GM13976 (cell line): ENCODE measurements around the gene TRMT2A.

Experiments
- DNase-seq: peaks from one replicate; pipeline ENCODE4 v3.0.0; 2012; ENCODE audit warnings: low spot score
- CTCF ChIP-seq: IDR thresholded peaks from 2 replicates; pipeline ENCODE4 v1.5.1; 2012; ENCODE audit warnings: borderline replicate concordance, mild to moderate bottlenecking; ENCODE audit not compliant: insufficient read depth; ENCODE audit errors: extremely low read depth, missing control alignments, control extremely low read depth
- in situ Hi-C: fragments of 300-500 bp; cut with MboI; formaldehyde crosslinking; loops from one replicate; pipeline ENCODE4 v1.12.0; 2022; ENCODE audit warnings: low sequenced_read_pairs, mixed read lengths, inconsistent platforms; ENCODE audit not compliant: unreplicated experiment

Gene TRMT2A

GRCh38 chr22:20062043-20062765 lies 54.8 kb downstream of the TRMT2A start:
- no peak for TF ChIP-seq CTCF
- in situ Hi-C loops: no loop called here
- DNase-seq: no peak
